KMS-11 (cell line): ENCODE data around the gene LYST.
"Not testable (repeated sequence)": the region's sequence is repeated elsewhere in the genome, so short reads cannot be mapped to it uniquely, and the experiment has no call there.

Source experiments
- H2AFZ ChIP-seq: fragments of 200-600 bp; sonication (generic); 2 replicates; pipeline ENCODE4 v1.6.1; 2016; ENCODE audit warnings: antibody characterized with exemption, mixed run types, low read depth
- H3K27ac ChIP-seq: fragments of 200-600 bp; sonication (generic); 2 replicates; pipeline ENCODE4 v1.6.1; 2016; ENCODE audit warnings: mild to moderate bottlenecking, mixed run types
- H3K27me3 ChIP-seq: fragments of 200-600 bp; sonication (generic); 2 replicates; pipeline ENCODE4 v1.6.1; 2017; ENCODE audit warnings: mild to moderate bottlenecking, low read depth, mixed run types, moderate library complexity; ENCODE audit not compliant: insufficient read depth
- H3K36me3 ChIP-seq: fragments of 200-600 bp; sonication (generic); 2 replicates; pipeline ENCODE4 v1.6.1; 2017; ENCODE audit warnings: mild to moderate bottlenecking, mixed run types; ENCODE audit not compliant: insufficient read depth
- H3K4me1 ChIP-seq: fragments of 200-600 bp; sonication (generic); 2 replicates; pipeline ENCODE4 v1.6.1; 2016; ENCODE audit warnings: mild to moderate bottlenecking, low read depth, mixed run types; ENCODE audit not compliant: poor library complexity, severe bottlenecking
- H3K4me2 ChIP-seq: fragments of 200-600 bp; sonication (generic); 2 replicates; pipeline ENCODE4 v1.7.0; 2016; ENCODE audit warnings: mild to moderate bottlenecking, mixed run types
- H3K4me3 ChIP-seq: fragments of 200-600 bp; sonication (generic); IDR thresholded peaks from 2 replicates; pipeline ENCODE4 v1.6.1; 2017; ENCODE audit warnings: low read depth, low read length, mixed read lengths; ENCODE audit not compliant: insufficient read depth
- H3K79me2 ChIP-seq: fragments of 200-600 bp; sonication (generic); 2 replicates; pipeline ENCODE4 v1.6.1; 2016; ENCODE audit warnings: low read depth, mixed run types; ENCODE audit not compliant: insufficient read depth
- H3K9ac ChIP-seq: fragments of 200-600 bp; sonication (generic); 2 replicates; pipeline ENCODE4 v1.6.1; 2016; ENCODE audit warnings: mild to moderate bottlenecking, mixed run types
- H4K20me1 ChIP-seq: fragments of 200-600 bp; sonication (generic); 2 replicates; pipeline ENCODE4 v1.6.1; 2016; ENCODE audit warnings: mild to moderate bottlenecking, mixed run types; ENCODE audit not compliant: insufficient read depth
- TF ChIP-seq, protein P1 (sequence below): fragments of 200-600 bp; sonication (generic); conservative IDR thresholded peaks from 2 replicates; pipeline ENCODE4 v1.6.1; 2017; ENCODE audit warnings: low read depth, mild to moderate bottlenecking, antibody characterized with exemption, low read length, moderate library complexity, mixed read lengths

The LYST gene

DNA sequence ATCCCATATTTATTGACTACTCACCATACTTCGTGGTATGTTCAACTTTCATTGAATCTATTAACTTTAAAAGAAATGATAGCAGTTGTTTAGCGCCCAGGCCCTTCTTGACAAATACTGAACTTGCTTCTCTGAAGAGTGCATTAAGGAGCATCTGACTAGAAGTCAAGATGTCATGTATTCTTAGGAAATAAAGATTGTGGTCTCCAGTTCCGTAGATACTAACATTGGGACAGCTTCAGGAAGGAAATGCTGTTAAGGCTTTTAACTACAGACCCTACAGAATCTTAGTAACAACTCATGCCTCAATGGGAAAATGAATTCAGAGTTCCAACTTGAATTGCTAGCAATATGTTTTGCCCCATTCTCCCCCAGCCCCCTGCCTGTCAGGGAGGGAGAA lies 14.8 kb downstream of the LYST start:
- Histone ChIP-seq H3K36me3 (no peaks in the 10 kb centered on the region), H3K79me2 (no peaks in the 10 kb centered on the region), H2AFZ (no peak overlapping the region), H3K27ac (no peak overlapping the region), H3K4me2 (no peak overlapping the region), H3K4me3 (no peak overlapping the region), H4K20me1 (no peaks in the 10 kb centered on the region), H3K27me3 (no peaks in the 10 kb centered on the region), H3K9ac (no peak overlapping the region), H3K4me1 (peaks cover 12% of the 10 kb centered on the region)
- TF ChIP-seq, protein P1, sequence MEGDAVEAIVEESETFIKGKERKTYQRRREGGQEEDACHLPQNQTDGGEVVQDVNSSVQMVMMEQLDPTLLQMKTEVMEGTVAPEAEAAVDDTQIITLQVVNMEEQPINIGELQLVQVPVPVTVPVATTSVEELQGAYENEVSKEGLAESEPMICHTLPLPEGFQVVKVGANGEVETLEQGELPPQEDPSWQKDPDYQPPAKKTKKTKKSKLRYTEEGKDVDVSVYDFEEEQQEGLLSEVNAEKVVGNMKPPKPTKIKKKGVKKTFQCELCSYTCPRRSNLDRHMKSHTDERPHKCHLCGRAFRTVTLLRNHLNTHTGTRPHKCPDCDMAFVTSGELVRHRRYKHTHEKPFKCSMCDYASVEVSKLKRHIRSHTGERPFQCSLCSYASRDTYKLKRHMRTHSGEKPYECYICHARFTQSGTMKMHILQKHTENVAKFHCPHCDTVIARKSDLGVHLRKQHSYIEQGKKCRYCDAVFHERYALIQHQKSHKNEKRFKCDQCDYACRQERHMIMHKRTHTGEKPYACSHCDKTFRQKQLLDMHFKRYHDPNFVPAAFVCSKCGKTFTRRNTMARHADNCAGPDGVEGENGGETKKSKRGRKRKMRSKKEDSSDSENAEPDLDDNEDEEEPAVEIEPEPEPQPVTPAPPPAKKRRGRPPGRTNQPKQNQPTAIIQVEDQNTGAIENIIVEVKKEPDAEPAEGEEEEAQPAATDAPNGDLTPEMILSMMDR, result no peak

DNA sequence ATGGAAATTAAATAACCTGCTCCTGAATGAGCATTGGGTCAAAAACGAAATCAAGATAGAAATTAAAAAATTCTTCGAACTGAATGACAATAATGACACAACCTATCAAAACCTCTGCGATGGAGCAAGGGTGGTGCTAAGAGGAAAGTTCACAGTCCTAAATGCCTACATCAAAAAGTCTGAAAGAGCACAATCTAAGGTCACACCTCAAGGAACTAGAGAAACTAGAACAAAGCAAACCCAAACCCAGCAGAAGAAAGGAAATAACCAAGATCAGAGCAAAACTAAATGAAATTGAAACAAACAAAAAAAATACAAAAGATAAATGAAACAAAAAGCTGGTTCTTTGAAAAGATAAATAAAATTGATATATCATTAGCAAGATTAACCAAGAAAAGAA lies 18.5 kb downstream of the LYST start:
- H3K27me3 ChIP-seq, H3K36me3 ChIP-seq, H4K20me1 ChIP-seq, H2AFZ ChIP-seq, H3K4me1 ChIP-seq, H3K4me2 ChIP-seq, H3K4me3 ChIP-seq, H3K27ac ChIP-seq, H3K9ac ChIP-seq, H3K79me2 ChIP-seq: not testable (repeated sequence)

DNA sequence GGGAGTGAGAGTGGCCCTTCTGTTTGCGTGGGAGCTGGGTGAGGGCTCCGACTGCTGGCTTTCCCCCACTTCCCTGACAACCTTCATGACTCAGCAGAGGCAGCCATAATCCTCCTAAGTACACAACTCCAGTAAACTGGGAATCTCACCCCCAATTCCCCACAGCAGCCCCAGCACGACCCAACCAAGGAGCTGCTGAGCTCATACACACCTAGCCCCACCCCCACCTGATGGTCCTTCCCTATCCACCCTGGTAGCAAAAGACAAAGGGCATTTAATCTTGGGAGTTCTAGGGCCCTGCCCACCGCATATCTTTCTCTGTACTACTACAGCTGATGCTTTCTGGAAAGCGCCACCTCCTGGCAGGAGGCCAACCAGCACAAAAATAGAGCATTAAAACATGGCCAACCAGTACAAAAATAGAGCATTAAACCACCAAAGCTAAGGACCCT lies 21.0 kb downstream of the LYST start:
- not testable (repeated sequence) for H3K79me2 ChIP-seq

DNA sequence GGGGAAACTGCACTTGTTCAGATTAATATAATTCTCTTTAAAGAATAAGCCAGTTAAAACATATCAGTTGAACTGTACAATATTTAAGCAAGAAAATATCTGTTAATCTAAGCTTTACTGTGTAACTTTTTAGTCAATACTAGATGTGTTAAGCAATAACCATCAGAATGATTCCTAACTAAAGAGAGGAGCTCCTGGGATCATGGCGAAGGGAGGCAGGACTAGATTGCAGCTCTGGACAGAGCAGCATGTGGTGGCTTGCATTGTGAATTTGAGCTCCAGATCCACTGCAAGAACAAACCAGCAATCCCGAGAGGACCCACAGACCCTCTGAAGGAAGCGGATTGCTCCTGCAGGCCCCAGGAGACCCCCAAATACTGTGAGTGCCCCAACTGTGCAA lies 21.9 kb downstream of the LYST start:
- no peak overlapping the region for H3K27ac ChIP-seq
- H4K20me1 ChIP-seq, result no peaks in the 10 kb centered on the region
- TF ChIP-seq, protein P1, result no peak
- no peaks in the 10 kb centered on the region for H3K27me3 ChIP-seq
- no peak overlapping the region for H3K4me2 ChIP-seq
- no peaks in the 10 kb centered on the region for H3K36me3 ChIP-seq
- H3K4me1 ChIP-seq, result no peaks in the 10 kb centered on the region
- no peak overlapping the region for H3K4me3 ChIP-seq
- no peak overlapping the region for H2AFZ ChIP-seq
- no peak overlapping the region for H3K9ac ChIP-seq
- H3K79me2 ChIP-seq, result no peaks in the 10 kb centered on the region

More for the DNA sequence above, 21.0 kb downstream of the LYST start:
- H4K20me1 ChIP-seq, H3K9ac ChIP-seq, H2AFZ ChIP-seq, H3K4me3 ChIP-seq, H3K36me3 ChIP-seq, H3K27ac ChIP-seq, H3K4me1 ChIP-seq, H3K4me2 ChIP-seq, H3K27me3 ChIP-seq: not testable (repeated sequence)
- TF ChIP-seq, protein P1, result peak; percentile 28; the same call in 1 of the 2 replicates

DNA sequence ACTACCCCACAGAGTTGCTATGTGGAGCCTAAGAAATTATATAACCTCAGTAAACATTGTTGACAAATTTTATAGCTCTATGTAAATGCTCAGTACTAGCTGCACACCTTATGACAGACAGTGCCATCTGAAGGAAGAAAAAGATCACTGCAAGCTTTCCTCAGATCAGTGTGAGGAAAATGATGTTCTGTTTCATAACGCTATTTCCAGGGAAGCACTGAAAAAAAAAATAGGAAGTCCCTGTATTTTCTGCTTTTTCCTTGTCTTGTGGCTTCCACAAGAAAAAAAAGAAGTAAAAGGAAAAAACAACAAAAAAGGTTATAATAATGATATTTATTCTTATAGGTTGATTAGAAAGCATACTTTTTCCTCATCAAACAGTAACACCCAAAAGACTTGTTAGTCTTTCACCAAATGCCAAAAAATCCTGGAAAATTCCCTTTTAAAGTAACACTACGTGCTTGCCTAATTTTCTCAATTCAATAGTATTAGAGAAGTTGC lies 23.2 kb downstream of the LYST start:
- Histone ChIP-seq H3K27me3 (no peaks in the 10 kb centered on the region), H2AFZ (no peak overlapping the region), H3K4me3 (no peak overlapping the region), H3K4me2 (no peak overlapping the region), H4K20me1 (no peaks in the 10 kb centered on the region), H3K79me2 (no peaks in the 10 kb centered on the region), H3K27ac (no peak overlapping the region), H3K36me3 (no peaks in the 10 kb centered on the region), H3K9ac (no peak overlapping the region), H3K4me1 (no peaks in the 10 kb centered on the region)
- TF ChIP-seq, protein P1, result peak; percentile 53; the same call in 1 of the 2 replicates
